Activated T-helper 1 cell treated with anti-CD3 and anti-CD28 coated beads, Interleukin-12 subunit alpha, Interleukin-12 subunit beta, Interleukin-2, Interleukin-4 antibody, amounts not matched to agents 30 ng/mL and 10 ng/mL and 1 ng/mL, durations not matched to agents 14 hours and 24 hours and 36 hours (primary cell): Measurements from ENCODE around the gene NDUFB4. TPM values are rescaled to one million over a fixed set of nuclear protein-coding genes. Genes with fewer than 3 reads are reported as not detected.
A peak's percentile ranks its signal among the peaks of the same experiment; 100 is the strongest.

Experiments
- DNase-seq: peaks from one replicate; pipeline ENCODE4 v3.0.0; 2021; ENCODE audit warnings: low spot score
- H3K27ac Mint-ChIP-seq: one replicate; pipeline ENCODE4 v1.8.0; 2021; ENCODE audit warnings: mild to moderate bottlenecking, mixed read lengths
- H3K27me3 Mint-ChIP-seq: one replicate; pipeline ENCODE4 v1.8.0; 2022; ENCODE audit warnings: mild to moderate bottlenecking, moderate library complexity, mixed read lengths; ENCODE audit not compliant: insufficient read depth
- H3K36me3 Mint-ChIP-seq: one replicate; pipeline ENCODE4 v1.8.0; 2021; ENCODE audit warnings: low read depth, mixed read lengths
- H3K4me1 Mint-ChIP-seq: one replicate; pipeline ENCODE4 v1.8.0; 2021; ENCODE audit warnings: low read depth, mixed read lengths
- H3K4me3 Mint-ChIP-seq: one replicate; pipeline ENCODE4 v1.8.0; 2021; ENCODE audit warnings: mild to moderate bottlenecking, moderate library complexity, mixed read lengths
- H3K9me3 Mint-ChIP-seq: one replicate; pipeline ENCODE4 v1.8.0; 2021; ENCODE audit warnings: mixed read lengths
- intact Hi-C: fragments of 100-400 bp; cut with micrococcal nuclease; formaldehyde crosslinking; loops from one replicate; pipeline ENCODE4 v1.15.1; 2024
- total RNA-seq: library from RNA; stranded (reverse); gene quantifications from 2 replicates; pipeline ENCODE4 v1.2.3, GENCODE V29; 2022

NDUFB4 gene
- total RNA-seq, 1 donor from 2014 or later = 108 TPM

- DNase-seq = peak; percentile 60
- Mint-ChIP-seq H3K27me3 (peaks cover 2% of the 10 kb centered on the region), H3K27ac (no peak overlapping the region), H3K4me1 (peaks cover 23% of the 10 kb centered on the region), H3K4me3 (no peak overlapping the region), H3K9me3 (no peaks in the 10 kb centered on the region), H3K36me3 (no peaks in the 10 kb centered on the region)
- intact Hi-C loops = loop anchor here (1.0 kb wide), 1 partner anchor 234 kb away; no protein-coding TSS in a partner anchor
Observed at GRCh38 chr3:120561251-120562045, 34.7 kb upstream of the NDUFB4 start.

- Mint-ChIP-seq H3K36me3 (no peaks in the 10 kb centered on the region), H3K27ac (no peak overlapping the region)
Observed at GRCh38 chr3:120563356-120564022, 32.6 kb upstream of the NDUFB4 start.

GRCh38 chr3:120566243-120566975 is 29.7 kb upstream of the NDUFB4 start:
- intact Hi-C loops = no loop called here
- no peak for DNase-seq
- Mint-ChIP-seq H3K36me3 (no peaks in the 10 kb centered on the region), H3K4me1 (no peaks in the 10 kb centered on the region), H3K27me3 (peaks cover 2% of the 10 kb centered on the region), H3K4me3 (no peak overlapping the region), H3K27ac (no peak overlapping the region), H3K9me3 (no peaks in the 10 kb centered on the region)

More at GRCh38 chr3:120563356-120564022, 32.6 kb upstream of the NDUFB4 start:
- peaks cover 17% of the 10 kb centered on the region for H3K4me1 Mint-ChIP-seq
- intact Hi-C loops = no loop called here
- H3K4me3 Mint-ChIP-seq = no peak overlapping the region
- H3K9me3 Mint-ChIP-seq = no peaks in the 10 kb centered on the region
- no peak for DNase-seq
- H3K27me3 Mint-ChIP-seq = peaks cover 4% of the 10 kb centered on the region

- H3K4me3 Mint-ChIP-seq = no peak overlapping the region
- no peaks in the 10 kb centered on the region for H3K9me3 Mint-ChIP-seq
- no peaks in the 10 kb centered on the region for H3K36me3 Mint-ChIP-seq
- intact Hi-C loops = no loop called here
- peaks cover 2% of the 10 kb centered on the region for H3K27me3 Mint-ChIP-seq
- no peaks in the 10 kb centered on the region for H3K4me1 Mint-ChIP-seq
- no peak overlapping the region for H3K27ac Mint-ChIP-seq
- DNase-seq = no peak
Observed at GRCh38 chr3:120567370-120568201, 28.6 kb upstream of the NDUFB4 start.

DNA sequence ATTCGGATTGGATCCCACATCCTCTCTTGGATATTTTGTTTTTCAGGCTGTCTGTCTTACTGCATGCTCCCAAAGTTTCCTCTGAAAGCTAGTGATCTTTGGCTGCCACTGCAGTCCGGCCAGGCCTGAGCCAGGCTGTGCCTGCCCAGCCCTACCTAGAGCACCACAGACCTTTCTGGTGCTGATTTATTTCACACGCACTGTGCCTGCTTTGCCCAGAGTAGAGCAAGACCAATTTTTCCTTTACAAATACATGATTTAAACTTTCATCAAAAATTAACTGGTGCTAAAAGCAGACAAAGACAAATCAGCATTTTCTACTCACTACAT is 28.0 kb upstream of the NDUFB4 start:
- Mint-ChIP-seq H3K27ac (no peak overlapping the region), H3K27me3 (peaks cover 2% of the 10 kb centered on the region), H3K9me3 (no peaks in the 10 kb centered on the region), H3K4me3 (no peak overlapping the region), H3K36me3 (no peaks in the 10 kb centered on the region), H3K4me1 (no peaks in the 10 kb centered on the region)
- DNase-seq = no peak
- intact Hi-C loops = no loop called here

- intact Hi-C loops = no loop called here
- Mint-ChIP-seq H3K4me1 (no peaks in the 10 kb centered on the region), H3K9me3 (no peaks in the 10 kb centered on the region), H3K4me3 (no peak overlapping the region), H3K27ac (no peak overlapping the region), H3K36me3 (no peaks in the 10 kb centered on the region), H3K27me3 (peaks cover 2% of the 10 kb centered on the region)
- DNase-seq = no peak
Observed at GRCh38 chr3:120568598-120568997, 27.5 kb upstream of the NDUFB4 start.

DNA sequence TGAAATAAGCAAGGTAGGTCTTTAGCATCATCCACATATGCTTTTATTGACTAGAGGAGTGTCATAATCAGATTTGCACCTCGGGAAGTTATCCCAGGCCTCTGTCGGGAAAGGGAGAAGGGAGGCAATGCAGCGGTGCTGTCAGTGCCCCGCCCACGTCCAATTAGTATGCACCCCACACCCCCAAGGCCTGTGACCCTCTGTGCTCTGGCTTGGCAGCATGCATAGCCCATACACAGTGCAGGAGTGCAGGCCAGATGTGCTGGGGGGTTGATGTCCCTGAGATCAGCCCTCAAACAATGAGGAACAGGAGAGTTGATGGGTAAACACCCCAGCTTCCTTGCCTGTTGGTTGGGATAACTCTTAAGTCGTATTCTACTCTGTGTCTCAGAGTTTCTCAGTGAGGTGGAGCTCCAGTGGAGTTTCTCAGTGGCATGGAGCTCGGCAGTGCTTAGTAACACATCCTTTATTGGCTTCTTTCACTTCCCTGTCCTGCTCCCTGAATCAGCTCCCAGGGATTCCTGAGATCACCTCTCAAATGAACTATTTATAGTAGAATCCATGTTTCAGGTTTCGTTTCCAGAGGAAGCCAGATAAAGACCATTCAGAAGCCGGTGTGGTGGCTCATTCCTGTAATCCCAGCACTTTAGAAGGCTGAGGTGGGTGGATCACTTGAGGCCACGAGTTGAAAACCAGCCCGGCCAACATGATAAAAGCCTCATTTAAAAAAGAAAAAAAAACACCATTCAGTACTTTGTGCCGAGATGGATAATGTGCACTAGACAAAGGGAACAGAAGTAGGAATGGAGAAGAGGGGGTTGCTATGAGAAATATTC is 26.7 kb upstream of the NDUFB4 start:
- H3K4me3 Mint-ChIP-seq = no peak overlapping the region
- DNase-seq = no peak
- intact Hi-C loops = no loop called here
- H3K4me1 Mint-ChIP-seq = no peaks in the 10 kb centered on the region
- no peaks in the 10 kb centered on the region for H3K36me3 Mint-ChIP-seq
- H3K9me3 Mint-ChIP-seq = no peaks in the 10 kb centered on the region
- H3K27ac Mint-ChIP-seq = no peak overlapping the region
- peaks cover 2% of the 10 kb centered on the region for H3K27me3 Mint-ChIP-seq

DNA sequence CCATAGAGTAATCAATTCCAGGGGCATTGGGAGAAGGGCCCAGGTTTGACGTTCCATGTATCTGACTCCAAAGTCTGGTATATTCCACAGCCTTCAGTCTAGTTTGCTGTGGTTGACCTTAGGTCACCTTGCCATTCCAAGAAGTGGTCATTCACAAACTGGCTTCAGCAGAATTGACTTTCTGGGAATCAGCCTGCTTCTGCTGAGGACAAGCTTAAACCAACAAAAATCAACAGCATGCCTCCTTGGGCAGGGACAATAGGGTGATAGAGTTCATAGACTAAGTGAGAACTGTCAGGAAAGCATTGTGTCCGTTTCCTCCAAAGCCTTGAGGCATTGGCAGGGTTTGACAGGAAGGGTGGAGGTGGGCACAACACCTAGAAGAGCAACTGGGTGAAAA is 24.1 kb upstream of the NDUFB4 start:
- H3K4me3 Mint-ChIP-seq = no peak overlapping the region
- no peak for DNase-seq

DNA sequence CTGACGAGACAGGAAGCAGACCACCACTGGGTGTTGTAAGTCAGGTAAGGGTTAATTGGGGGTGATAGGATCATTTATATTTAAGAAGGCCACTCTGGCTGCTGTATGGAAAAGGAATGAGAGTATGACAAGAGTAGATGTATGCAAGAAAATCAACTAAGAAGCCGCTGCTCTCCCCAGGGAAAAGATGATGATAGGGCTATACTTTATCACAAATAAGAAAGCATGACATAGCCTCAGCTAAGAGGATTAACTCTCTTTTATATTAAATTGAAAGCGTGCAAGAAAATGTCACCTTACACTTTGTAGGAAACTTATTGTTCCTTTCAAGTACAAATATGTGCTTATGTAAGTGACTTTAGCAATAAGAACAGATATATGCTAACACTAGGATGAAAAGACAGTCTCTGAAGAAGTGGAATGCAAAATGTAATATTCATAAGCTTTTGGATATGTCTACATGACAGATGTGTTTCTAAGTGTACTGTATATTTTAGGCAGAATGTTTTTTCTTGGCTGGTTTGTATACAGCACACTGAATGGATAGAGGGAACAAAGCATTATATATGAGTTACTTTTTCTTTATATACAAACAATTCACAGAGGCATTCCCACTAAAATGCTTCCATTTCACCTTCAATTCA is 8.7 kb upstream of the NDUFB4 start:
- Mint-ChIP-seq H3K36me3 (no peaks in the 10 kb centered on the region), H3K27ac (no peak overlapping the region), H3K27me3 (peaks cover 10% of the 10 kb centered on the region), H3K9me3 (no peaks in the 10 kb centered on the region), H3K4me1 (no peaks in the 10 kb centered on the region), H3K4me3 (no peak overlapping the region)
- DNase-seq = no peak
- intact Hi-C loops = no loop called here

More for the DNA sequence above, 24.1 kb upstream of the NDUFB4 start:
- H3K27ac Mint-ChIP-seq = no peak overlapping the region
- no peaks in the 10 kb centered on the region for H3K36me3 Mint-ChIP-seq
- no peaks in the 10 kb centered on the region for H3K27me3 Mint-ChIP-seq
- H3K9me3 Mint-ChIP-seq = no peaks in the 10 kb centered on the region
- intact Hi-C loops = no loop called here
- H3K4me1 Mint-ChIP-seq = no peaks in the 10 kb centered on the region

DNA sequence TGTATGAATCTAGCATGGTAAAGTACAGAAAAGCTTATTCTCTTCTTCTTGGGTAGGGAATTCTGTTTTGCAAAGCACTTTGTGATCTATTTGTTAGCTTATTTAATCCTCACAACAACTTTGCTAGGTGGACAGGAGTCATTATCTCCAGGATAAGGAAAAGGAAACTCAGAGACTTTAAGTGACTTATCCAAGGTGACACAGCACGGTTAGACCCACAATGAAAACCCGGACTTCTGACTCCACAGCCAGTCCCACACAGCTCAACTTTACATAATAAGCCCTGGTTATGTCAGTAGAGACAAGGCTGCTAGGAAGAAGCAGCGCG is 384 bp upstream of the NDUFB4 start:
- Mint-ChIP-seq H3K36me3 (peaks cover 5% of the 10 kb centered on the region), H3K9me3 (no peaks in the 10 kb centered on the region), H3K27me3 (no peaks in the 10 kb centered on the region), H3K4me3 (peak overlapping the region; percentile 91), H3K27ac (peak overlapping the region; percentile 96), H3K4me1 (peaks cover 12% of the 10 kb centered on the region)
- no peak for DNase-seq
- intact Hi-C loops = loop anchor here (1.0 to 2.0 kb wide), 6 partner anchors 36 to 500 kb away; partner anchors contain the start of genes GTF2E1, LRRC58 and RABL3

DNA sequence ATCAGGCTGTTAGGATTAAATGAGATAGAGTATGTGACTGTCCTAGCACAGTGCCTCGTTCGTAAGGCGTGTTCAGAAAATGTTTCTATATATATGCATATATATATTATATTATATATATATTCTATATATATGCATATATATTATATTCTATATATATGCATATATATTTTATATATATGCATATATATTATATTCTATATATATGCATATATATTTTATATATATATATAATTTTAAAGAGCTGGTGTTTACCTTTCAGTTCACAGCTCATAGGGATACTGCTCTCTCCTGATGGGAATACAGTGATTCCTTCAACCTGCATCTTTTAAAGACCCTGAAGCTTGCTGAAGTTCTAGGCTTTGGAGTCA is 702 bp downstream of the NDUFB4 start:
- Mint-ChIP-seq H3K27me3 (no peaks in the 10 kb centered on the region), H3K4me3 (peak overlapping the region; percentile 91), H3K9me3 (no peaks in the 10 kb centered on the region), H3K4me1 (peaks cover 17% of the 10 kb centered on the region), H3K36me3 (peaks cover 16% of the 10 kb centered on the region), H3K27ac (peak overlapping the region; percentile 96)
- no peak for DNase-seq
- intact Hi-C loops = loop anchor here (1.0 to 2.0 kb wide), 6 partner anchors 38 to 502 kb away; partner anchors contain the start of genes GTF2E1, LRRC58 and RABL3
